ENCODE results near the gene ASIC2. TPM values are rescaled to one million over a fixed set of nuclear protein-coding genes. Genes with fewer than 3 reads are reported as not detected.
"Not testable (repeated sequence)": the region's sequence is repeated elsewhere in the genome, so short reads cannot be mapped to it uniquely, and the experiment has no call there.

The ASIC2 gene
- total RNA-seq, 1 donor = not detected

DNA sequence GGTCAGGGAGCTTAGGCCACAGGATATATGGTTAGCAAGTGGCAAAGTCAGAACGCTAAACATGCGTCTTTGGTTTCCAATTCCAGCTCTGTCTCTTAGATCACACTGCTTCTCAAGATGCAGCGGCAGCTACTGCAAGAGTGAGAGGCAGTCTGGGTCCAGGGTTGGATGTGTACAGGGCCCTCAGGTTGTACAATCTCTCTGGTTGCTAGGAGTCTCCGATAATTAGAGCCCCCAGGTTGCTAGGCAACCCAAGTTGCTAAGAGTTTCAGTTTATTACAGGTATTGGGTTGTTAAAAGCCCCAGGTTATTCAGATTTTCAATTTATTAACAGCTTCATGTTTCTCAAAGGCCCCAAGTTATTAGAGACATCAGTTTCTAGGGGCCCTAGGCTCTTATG lies 317.0 kb downstream of the ASIC2 start:
- no peak overlapping the region for H3K4me2 ChIP-seq (ENCODE audit: insufficient read depth, low read length)
- TF ChIP-seq, protein P1, sequence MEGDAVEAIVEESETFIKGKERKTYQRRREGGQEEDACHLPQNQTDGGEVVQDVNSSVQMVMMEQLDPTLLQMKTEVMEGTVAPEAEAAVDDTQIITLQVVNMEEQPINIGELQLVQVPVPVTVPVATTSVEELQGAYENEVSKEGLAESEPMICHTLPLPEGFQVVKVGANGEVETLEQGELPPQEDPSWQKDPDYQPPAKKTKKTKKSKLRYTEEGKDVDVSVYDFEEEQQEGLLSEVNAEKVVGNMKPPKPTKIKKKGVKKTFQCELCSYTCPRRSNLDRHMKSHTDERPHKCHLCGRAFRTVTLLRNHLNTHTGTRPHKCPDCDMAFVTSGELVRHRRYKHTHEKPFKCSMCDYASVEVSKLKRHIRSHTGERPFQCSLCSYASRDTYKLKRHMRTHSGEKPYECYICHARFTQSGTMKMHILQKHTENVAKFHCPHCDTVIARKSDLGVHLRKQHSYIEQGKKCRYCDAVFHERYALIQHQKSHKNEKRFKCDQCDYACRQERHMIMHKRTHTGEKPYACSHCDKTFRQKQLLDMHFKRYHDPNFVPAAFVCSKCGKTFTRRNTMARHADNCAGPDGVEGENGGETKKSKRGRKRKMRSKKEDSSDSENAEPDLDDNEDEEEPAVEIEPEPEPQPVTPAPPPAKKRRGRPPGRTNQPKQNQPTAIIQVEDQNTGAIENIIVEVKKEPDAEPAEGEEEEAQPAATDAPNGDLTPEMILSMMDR (IDR thresholded peaks at IDR 0.05; ENCODE audit: extremely low read depth, low read depth, low read length) = no peak
- no peak overlapping the region for H3K4me3 ChIP-seq (ENCODE audit: insufficient read depth, low read length)
- no peaks in the 10 kb centered on the region for H3K4me1 ChIP-seq (ENCODE audit: insufficient read depth, low read length)
- no peak overlapping the region for H2AFZ ChIP-seq (ENCODE audit: low read length)
- H3K27ac ChIP-seq (ENCODE audit: low read depth, low read length) = no peak overlapping the region
- no peaks in the 10 kb centered on the region for H3K79me2 ChIP-seq (ENCODE audit: insufficient read depth, low read length)
- no peaks in the 10 kb centered on the region for H4K20me1 ChIP-seq (ENCODE audit: insufficient read depth, low read length)
- no peaks in the 10 kb centered on the region for H3K9me3 ChIP-seq (ENCODE audit: low read depth, low read length)
- H3K27me3 ChIP-seq (ENCODE audit: insufficient read depth, low read length) = peaks cover 2% of the 10 kb centered on the region
- DNase-seq (ENCODE audit: insufficient read length, low spot score, missing footprints) = peak; percentile 34
- H3K36me3 ChIP-seq (ENCODE audit: insufficient read depth, low read length) = no peaks in the 10 kb centered on the region

DNA sequence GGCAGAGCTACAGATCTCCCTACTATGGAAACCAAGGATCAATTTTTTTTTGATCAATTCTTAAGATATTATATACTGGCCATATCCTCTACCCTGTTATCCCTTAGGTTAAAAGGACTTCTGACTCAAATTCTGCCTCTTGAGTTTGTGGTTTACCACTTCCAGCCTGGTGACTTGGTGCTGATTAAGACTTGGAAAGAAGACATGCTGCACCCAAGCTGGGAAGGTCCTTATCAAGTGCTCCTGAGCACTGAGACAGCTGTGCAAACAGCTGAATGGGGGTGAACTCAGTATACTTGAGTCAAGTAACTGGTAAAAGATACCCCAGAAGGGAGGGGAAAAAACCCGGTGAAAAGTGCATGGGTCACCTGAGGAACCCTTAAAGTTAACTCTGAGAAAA lies 321.9 kb downstream of the ASIC2 start:
- H3K27ac ChIP-seq (ENCODE audit: low read depth, low read length) = no peak overlapping the region

DNA sequence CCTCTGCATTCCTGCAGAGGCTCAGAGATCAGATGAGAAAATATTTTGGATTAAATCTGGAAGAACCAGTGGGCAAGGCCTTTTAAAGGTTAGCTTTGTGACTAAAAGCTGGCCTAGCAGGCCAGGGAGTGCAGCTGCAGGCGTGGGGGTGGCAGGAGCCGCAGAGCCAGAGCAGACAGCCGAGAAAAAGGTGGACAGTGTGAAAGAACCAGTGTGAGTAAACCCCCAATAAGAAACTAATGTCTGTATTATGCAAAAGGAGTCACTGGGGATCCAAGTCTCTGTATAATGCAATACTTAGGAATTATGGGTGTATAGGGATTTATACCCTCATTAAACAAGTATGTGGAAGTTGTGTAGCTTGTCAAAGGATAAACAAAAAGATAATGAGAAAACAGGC lies 322.8 kb downstream of the ASIC2 start:
- peak; percentile 51 for DNase-seq (ENCODE audit: insufficient read length, low spot score, missing footprints)
- TF ChIP-seq, protein P1 (IDR thresholded peaks at IDR 0.05; ENCODE audit: extremely low read depth, low read depth, low read length) = no peak

More for the DNA sequence above, 321.9 kb downstream of the ASIC2 start:
- no peak for DNase-seq (ENCODE audit: insufficient read length, low spot score, missing footprints)
- no peak overlapping the region for H2AFZ ChIP-seq (ENCODE audit: low read length)
- H3K27me3 ChIP-seq (ENCODE audit: insufficient read depth, low read length) = no peaks in the 10 kb centered on the region
- no peaks in the 10 kb centered on the region for H3K79me2 ChIP-seq (ENCODE audit: insufficient read depth, low read length)
- no peak overlapping the region for H3K4me2 ChIP-seq (ENCODE audit: insufficient read depth, low read length)
- peaks cover 13% of the 10 kb centered on the region for H3K4me1 ChIP-seq (ENCODE audit: insufficient read depth, low read length)
- no peaks in the 10 kb centered on the region for H4K20me1 ChIP-seq (ENCODE audit: insufficient read depth, low read length)
- H3K9me3 ChIP-seq (ENCODE audit: low read depth, low read length) = no peaks in the 10 kb centered on the region
- no peaks in the 10 kb centered on the region for H3K36me3 ChIP-seq (ENCODE audit: insufficient read depth, low read length)
- no peak overlapping the region for H3K4me3 ChIP-seq (ENCODE audit: insufficient read depth, low read length)
- TF ChIP-seq, protein P1 (IDR thresholded peaks at IDR 0.05; ENCODE audit: extremely low read depth, low read depth, low read length) = no peak

DNA sequence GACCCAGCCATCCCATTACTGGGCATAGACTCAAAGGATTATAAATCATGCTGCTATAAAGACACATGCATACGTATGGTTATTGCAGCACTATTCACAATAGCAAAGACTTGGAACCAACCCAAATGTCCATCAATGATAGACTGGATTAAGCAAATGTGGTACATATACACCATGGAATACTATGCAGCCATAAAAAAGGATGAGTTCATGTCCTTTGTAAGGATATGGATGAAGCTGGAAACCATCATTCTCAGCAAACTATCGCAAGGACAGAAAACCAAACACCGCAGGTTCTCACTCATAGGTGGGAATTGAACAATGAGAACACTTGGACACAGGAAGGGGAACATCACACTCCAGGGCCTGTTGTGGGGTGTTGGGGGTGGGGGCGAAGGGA lies 323.9 kb downstream of the ASIC2 start:
- not testable (repeated sequence) for H4K20me1 ChIP-seq (ENCODE audit: insufficient read depth, low read length); DNase-seq (ENCODE audit: insufficient read length, low spot score, missing footprints); H3K27me3 ChIP-seq (ENCODE audit: insufficient read depth, low read length); H3K36me3 ChIP-seq (ENCODE audit: insufficient read depth, low read length); H3K27ac ChIP-seq (ENCODE audit: low read depth, low read length); H3K4me3 ChIP-seq (ENCODE audit: insufficient read depth, low read length); H3K9me3 ChIP-seq (ENCODE audit: low read depth, low read length); H3K4me2 ChIP-seq (ENCODE audit: insufficient read depth, low read length); H3K79me2 ChIP-seq (ENCODE audit: insufficient read depth, low read length); H2AFZ ChIP-seq (ENCODE audit: low read length)
- peaks cover 13% of the 10 kb centered on the region for H3K4me1 ChIP-seq (ENCODE audit: insufficient read depth, low read length)

More for the DNA sequence above, 322.8 kb downstream of the ASIC2 start:
- Histone ChIP-seq H3K79me2 (ENCODE audit: insufficient read depth, low read length) (no peaks in the 10 kb centered on the region), H3K36me3 (ENCODE audit: insufficient read depth, low read length) (no peaks in the 10 kb centered on the region), H3K4me1 (ENCODE audit: insufficient read depth, low read length) (peaks cover 13% of the 10 kb centered on the region), H3K27me3 (ENCODE audit: insufficient read depth, low read length) (no peaks in the 10 kb centered on the region), H3K9me3 (ENCODE audit: low read depth, low read length) (no peaks in the 10 kb centered on the region), H2AFZ (ENCODE audit: low read length) (no peak overlapping the region), H3K4me3 (ENCODE audit: insufficient read depth, low read length) (no peak overlapping the region), H3K4me2 (ENCODE audit: insufficient read depth, low read length) (peak overlapping the region; percentile 23), H3K27ac (ENCODE audit: low read depth, low read length) (peak overlapping the region; percentile 17), H4K20me1 (ENCODE audit: insufficient read depth, low read length) (no peaks in the 10 kb centered on the region)

All from osteoblast (primary cell).